HG03175 (cell line): ENCODE data around the gene NHSL1.

Source experiments
- ATAC-seq: cut with Tn5 transposase; IDR thresholded peaks from one replicate; pipeline ENCODE4 v1.9.1; 2021; ENCODE audit warnings: mild to moderate bottlenecking, moderate library complexity; ENCODE audit not compliant: unreplicated experiment

Gene NHSL1

GRCh38 chr6:138500045-138500665 lies 861 bp upstream of the NHSL1 start:
- no peak for ATAC-seq

- ATAC-seq: no peak
These were observed 528 bp downstream of the NHSL1 start for GRCh38 chr6:138498629-138499302.

GRCh38 chr6:138497286-138497685 lies 2.0 kb downstream of the NHSL1 start:
- ATAC-seq: no peak

- ATAC-seq: no peak
These were observed 5.0 kb downstream of the NHSL1 start for GRCh38 chr6:138494312-138494711.

- no peak for ATAC-seq
These were observed 5.9 kb downstream of the NHSL1 start for GRCh38 chr6:138493413-138493812.

GRCh38 chr6:138492871-138493270 lies 6.4 kb downstream of the NHSL1 start:
- ATAC-seq: no peak

- ATAC-seq: no peak
These were observed 7.2 kb downstream of the NHSL1 start for GRCh38 chr6:138492113-138492512.

GRCh38 chr6:138491017-138491416 lies 8.3 kb downstream of the NHSL1 start:
- no peak for ATAC-seq

- ATAC-seq: no peak
These were observed 9.4 kb downstream of the NHSL1 start for GRCh38 chr6:138489846-138490245.

GRCh38 chr6:138487102-138487604 lies 12.1 kb downstream of the NHSL1 start:
- no peak for ATAC-seq

- ATAC-seq: no peak
These were observed 12.8 kb downstream of the NHSL1 start for GRCh38 chr6:138486249-138487101.

GRCh38 chr6:138485586-138486248 lies 13.6 kb downstream of the NHSL1 start:
- ATAC-seq: no peak

- no peak for ATAC-seq
These were observed 14.2 kb downstream of the NHSL1 start for GRCh38 chr6:138485005-138485545.

- no peak for ATAC-seq
These were observed 15.1 kb downstream of the NHSL1 start for GRCh38 chr6:138484018-138484731.

GRCh38 chr6:138482816-138483215 lies 16.5 kb downstream of the NHSL1 start:
- no peak for ATAC-seq

- ATAC-seq: no peak
These were observed 18.9 kb downstream of the NHSL1 start for GRCh38 chr6:138480279-138480949.

- no peak for ATAC-seq
These were observed 21.3 kb downstream of the NHSL1 start for GRCh38 chr6:138477913-138478539.

- no peak for ATAC-seq
These were observed 23.2 kb downstream of the NHSL1 start for GRCh38 chr6:138476116-138476515.

GRCh38 chr6:138473144-138473543 lies 26.1 kb downstream of the NHSL1 start:
- ATAC-seq: no peak
